Caco-2 (cell line): ENCODE measurements around the gene DPP3. TPM values are rescaled to one million over a fixed set of nuclear protein-coding genes. Genes with fewer than 3 reads are reported as not detected.

Experiments
- BruUV-seq: library from RNA; stranded (reverse); fragments of 400-500 nt; replicated peaks from 2 replicates; lab custom pipeline; 2021; lab: Mats Ljungman, UMichigan
- CTCF ChIA-PET: fragments of 300-600 bp; sonication (Branson Sonifier 250); formaldehyde crosslinking; loops from one replicate; lab custom pipeline; 2022; ENCODE audit warnings: antibody characterized with exemption; lab: Charles Lee
- POLR2A ChIA-PET: fragments of 300-600 bp; sonication (Branson Sonifier 250); formaldehyde crosslinking; loops from one replicate; lab custom pipeline; 2022; ENCODE audit warnings: antibody characterized with exemption; lab: Charles Lee
- DNase-seq, 2 experiments: peaks; one replicate each; pipeline versions ENCODE4 v3.0.0 to v3.0.0-alpha.2; 2020 to 2022
- H3K27me3 ChIP-seq: replicated peaks from 2 replicates; pipeline ENCODE4 v1.6.0; 2011; ENCODE audit warnings: low read length; ENCODE audit not compliant: control insufficient read depth, insufficient read depth
- H3K36me3 ChIP-seq: 2 replicates; pipeline ENCODE4 v1.5.1; 2011; ENCODE audit warnings: low read length; ENCODE audit not compliant: control insufficient read depth, insufficient read depth
- H3K4me1 ChIP-seq: fragments of 250-450 bp; sonication (Bioruptor Pico); 2 replicates; pipeline ENCODE4 v1.5.1; 2020; ENCODE audit warnings: mild to moderate bottlenecking
- H3K4me3 ChIP-seq: 2 replicates; pipeline ENCODE4 v1.5.1; 2011; ENCODE audit warnings: low read depth, mild to moderate bottlenecking, control low read depth, low read length
- H3K9me3 ChIP-seq: fragments of 250-450 bp; sonication (Bioruptor Pico); 2 replicates; pipeline ENCODE4 v1.5.1; 2020; ENCODE audit warnings: mild to moderate bottlenecking, moderate library complexity
- H3K27ac Mint-ChIP-seq: one replicate; pipeline ENCODE4 v1.8.0; 2022; ENCODE audit warnings: mixed read lengths; ENCODE audit not compliant: unreplicated experiment
- H3K27me3 Mint-ChIP-seq: one replicate; pipeline ENCODE4 v1.8.0; 2022; ENCODE audit warnings: mixed read lengths; ENCODE audit not compliant: insufficient read depth, unreplicated experiment
- H3K36me3 Mint-ChIP-seq: one replicate; pipeline ENCODE4 v1.8.0; 2022; ENCODE audit warnings: mild to moderate bottlenecking, mixed read lengths; ENCODE audit not compliant: insufficient read depth, unreplicated experiment
- H3K4me1 Mint-ChIP-seq: one replicate; pipeline ENCODE4 v1.8.0; 2022; ENCODE audit warnings: low read depth, mixed read lengths; ENCODE audit not compliant: unreplicated experiment
- H3K4me3 Mint-ChIP-seq: one replicate; pipeline ENCODE4 v1.8.0; 2022; ENCODE audit warnings: mild to moderate bottlenecking, moderate library complexity, mixed read lengths; ENCODE audit not compliant: unreplicated experiment
- H3K9me3 Mint-ChIP-seq: one replicate; pipeline ENCODE4 v1.8.0; 2022; ENCODE audit warnings: mixed read lengths; ENCODE audit not compliant: unreplicated experiment
- CTCF ChIP-seq, 2 experiments: fragments of 200-600 bp in 1 of 2; IDR thresholded peaks; 1 replicate in 1 of 2; 2 replicates in 1 of 2; pipeline versions ENCODE4 v1.5.1 to v1.8.0; 2011 to 2022; ENCODE audit warnings: antibody characterized with exemption in 1 of 2, control low read depth in 1 of 2, inconsistent platforms in 1 of 2, low read depth in 1 of 2, low read length in 1 of 2, mild to moderate bottlenecking in 1 of 2, moderate library complexity in 1 of 2; ENCODE audit not compliant: insufficient read depth in 1 of 2, severe bottlenecking in 1 of 2, unreplicated experiment in 1 of 2
- intact Hi-C: fragments of 100-400 bp; cut with micrococcal nuclease; formaldehyde crosslinking; loops from one replicate; pipeline ENCODE4 v1.10.0; 2022; ENCODE audit not compliant: unreplicated experiment
- total RNA-seq: library from RNA; stranded (reverse); gene quantifications from 2 replicates; pipeline ENCODE4 v1.2.3, GENCODE V29; 2022

Gene DPP3
- total RNA-seq, 1 experiment from 2014 or later: 106 TPM

GRCh38 chr11:66450560-66450959 lies 29.7 kb upstream of the DPP3 start:
- peaks cover 9% of the 10 kb centered on the region for H3K9me3 Mint-ChIP-seq
- H3K36me3 Mint-ChIP-seq: no peaks in the 10 kb centered on the region
- Histone ChIP-seq H3K36me3 (no peaks in the 10 kb centered on the region), H3K27me3 (no peaks in the 10 kb centered on the region), H3K4me1 (peaks cover 42% of the 10 kb centered on the region), H3K4me3 (no peak overlapping the region), H3K9me3 (no peaks in the 10 kb centered on the region)
- no peak overlapping the region for H3K27ac Mint-ChIP-seq
- intact Hi-C loops: no loop called here
- H3K4me1 Mint-ChIP-seq: peaks cover 32% of the 10 kb centered on the region
- H3K27me3 Mint-ChIP-seq: no peaks in the 10 kb centered on the region
- no peak overlapping the region for H3K4me3 Mint-ChIP-seq
- ChIA-PET POLR2A (no interaction called here), CTCF (interaction anchor here (0.6 kb wide), 1 partner anchor 282 kb away, joined by 4 read pairs; no protein-coding TSS in a partner anchor)
- DNase-seq: no peak
- no TSS peak for BruUV-seq
- TF ChIP-seq CTCF (IDR thresholded peaks at IDR 0.05; ENCODE audit: insufficient read depth in 1 of 2, low read depth in 1 of 2, low read length in 1 of 2, severe bottlenecking in 1 of 2, unreplicated experiment in 1 of 2): no peak

GRCh38 chr11:66451663-66452062 lies 28.6 kb upstream of the DPP3 start:
- CTCF ChIA-PET: no interaction called here
- H3K4me1 Mint-ChIP-seq: peaks cover 24% of the 10 kb centered on the region
- H3K4me3 ChIP-seq: no peak overlapping the region
- H3K9me3 Mint-ChIP-seq: peaks cover 9% of the 10 kb centered on the region
- peaks cover 33% of the 10 kb centered on the region for H3K4me1 ChIP-seq
- no peaks in the 10 kb centered on the region for H3K27me3 ChIP-seq
- no peaks in the 10 kb centered on the region for H3K36me3 ChIP-seq
- H3K27ac Mint-ChIP-seq: no peak overlapping the region
- TF ChIP-seq CTCF (IDR thresholded peaks at IDR 0.05; ENCODE audit: insufficient read depth in 1 of 2, low read depth in 1 of 2, low read length in 1 of 2, severe bottlenecking in 1 of 2, unreplicated experiment in 1 of 2): no peak
- intact Hi-C loops: no loop called here
- DNase-seq: no peak
- H3K27me3 Mint-ChIP-seq: no peaks in the 10 kb centered on the region
- no peaks in the 10 kb centered on the region for H3K9me3 ChIP-seq
- no peaks in the 10 kb centered on the region for H3K36me3 Mint-ChIP-seq
- POLR2A ChIA-PET: no interaction called here
- H3K4me3 Mint-ChIP-seq: no peak overlapping the region
- BruUV-seq: no TSS peak

DNA sequence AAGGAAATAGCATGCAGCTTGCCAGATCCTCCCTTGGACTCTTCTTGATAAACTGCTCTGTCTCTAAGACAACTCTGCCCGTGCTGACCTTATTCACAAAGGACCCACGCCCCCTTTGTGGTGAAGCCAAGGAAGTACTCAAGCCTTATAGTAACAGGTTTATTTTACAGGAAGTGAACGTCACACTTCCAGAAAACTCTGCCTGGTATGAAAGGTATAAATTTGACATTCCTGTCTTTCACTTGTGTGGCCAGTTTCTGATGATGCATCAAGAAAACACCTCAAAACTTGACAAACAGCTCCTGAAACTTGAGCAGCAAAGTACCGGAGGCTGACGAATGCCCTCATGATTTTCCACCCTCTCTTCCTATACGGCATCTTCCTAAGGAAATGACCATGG lies 26.0 kb upstream of the DPP3 start:
- H3K4me3 Mint-ChIP-seq: no peak overlapping the region
- Histone ChIP-seq H3K36me3 (no peaks in the 10 kb centered on the region), H3K27me3 (no peaks in the 10 kb centered on the region), H3K4me3 (no peak overlapping the region), H3K9me3 (no peaks in the 10 kb centered on the region), H3K4me1 (peaks cover 19% of the 10 kb centered on the region)
- no peak overlapping the region for H3K27ac Mint-ChIP-seq
- H3K4me1 Mint-ChIP-seq: peaks cover 19% of the 10 kb centered on the region
- CTCF ChIA-PET: interaction anchor here (0.6 to 1.3 kb wide), 3 partner anchors 15 to 24 kb away, joined by 4 to 5 read pairs (median 4); partner anchors contain the start of gene MRPL11
- POLR2A ChIA-PET: no interaction called here
- intact Hi-C loops: no loop called here
- DNase-seq: no peak
- no TSS peak for BruUV-seq
- no peak for TF ChIP-seq CTCF (IDR thresholded peaks at IDR 0.05; ENCODE audit: insufficient read depth in 1 of 2, low read depth in 1 of 2, low read length in 1 of 2, severe bottlenecking in 1 of 2, unreplicated experiment in 1 of 2)
- H3K9me3 Mint-ChIP-seq: peaks cover 9% of the 10 kb centered on the region
- H3K36me3 Mint-ChIP-seq: no peaks in the 10 kb centered on the region
- H3K27me3 Mint-ChIP-seq: no peaks in the 10 kb centered on the region
